H1 (cell line): ENCODE measurements around the gene MEF2A. TPM values are rescaled to one million over a fixed set of nuclear protein-coding genes. Genes with fewer than 3 reads are reported as not detected.
A peak's percentile ranks its signal among the peaks of the same experiment; 100 is the strongest.

Source experiments
- CTCF ChIA-PET: fragments of 300-600 bp; sonication (Branson Sonifier 250); formaldehyde crosslinking; loops from one replicate; lab custom pipeline; 2021; ENCODE audit not compliant: partially characterized antibody; lab: Charles Lee
- POLR2A ChIA-PET: fragments of 300-600 bp; sonication (Branson Sonifier 250); formaldehyde crosslinking; loops from one replicate; lab custom pipeline; 2021; ENCODE audit warnings: inconsistent platforms; ENCODE audit not compliant: partially characterized antibody; lab: Charles Lee
- DNase-seq, 2 experiments: peaks; one replicate each; pipeline versions ENCODE4 v3.0.0 to v3.0.0-alpha.2; 2010 to 2022; ENCODE audit warnings: low spot score in 2 of 2, low read depth in 1 of 2, mixed read lengths in 1 of 2
- FAIRE-seq: peaks from 2 replicates; lab custom pipeline; 2011; peaks lifted over from hg19 to GRCh38; lab: Jason Lieb, UNC
- H2AFZ ChIP-seq: 2 replicates; pipeline ENCODE4 v1.8.1; 2012; ENCODE audit warnings: low read length, inconsistent platforms
- H2AK5ac ChIP-seq: 2 replicates; pipeline ENCODE4 v1.6.1; 2013; ENCODE audit warnings: low read depth, low read length
- H2BK120ac ChIP-seq: replicated peaks from 2 replicates; pipeline ENCODE3; 2013; ENCODE audit warnings: low read depth, low read length, inconsistent platforms
- H2BK12ac ChIP-seq: 2 replicates; pipeline ENCODE4 v1.6.1; 2013; ENCODE audit warnings: low read depth, low read length
- H2BK15ac ChIP-seq: 2 replicates; pipeline ENCODE4 v1.6.1; 2013; ENCODE audit warnings: low read length
- H2BK20ac ChIP-seq: 2 replicates; pipeline ENCODE4 v1.6.1; 2013; ENCODE audit warnings: low read length
- H2BK5ac ChIP-seq: 2 replicates; pipeline ENCODE4 v1.6.1; 2013; ENCODE audit warnings: low read depth, low read length
- H3K14ac ChIP-seq: 2 replicates; pipeline ENCODE4 v1.6.1; 2013; ENCODE audit warnings: inconsistent platforms; ENCODE audit not compliant: insufficient read length
- H3K18ac ChIP-seq: 2 replicates; pipeline ENCODE4 v1.6.1; 2013; ENCODE audit warnings: low read length; ENCODE audit errors: extremely low read depth
- H3K23ac ChIP-seq: 2 replicates; pipeline ENCODE4 v1.6.1; 2013; ENCODE audit warnings: inconsistent platforms; ENCODE audit not compliant: insufficient read length
- H3K23me2 ChIP-seq: 2 replicates; pipeline ENCODE4 v1.6.1; 2013; ENCODE audit warnings: low read depth, low read length
- H3K27ac ChIP-seq: 2 replicates; pipeline ENCODE4 v1.6.1; 2011; ENCODE audit warnings: low read depth, low read length, inconsistent platforms
- H3K27me3 ChIP-seq, 4 experiments: replicated peaks in 1 of 4; 1 replicate in 1 of 4; 2 replicates in 3 of 4; pipeline versions ENCODE4 v1.6.1 to v1.8.1; 2011 to 2013; ENCODE audit warnings: low read length in 3 of 4, mild to moderate bottlenecking in 3 of 4, inconsistent platforms in 2 of 4, mixed read lengths in 2 of 4, moderate library complexity in 1 of 4; ENCODE audit not compliant: control insufficient read depth in 3 of 4, insufficient read depth in 3 of 4; ENCODE audit errors: extremely low read depth in 1 of 4
- H3K36me3 ChIP-seq, 4 experiments: 2 replicates each; pipeline versions ENCODE4 v1.6.1 to v1.8.1; 2011 to 2013; ENCODE audit warnings: mild to moderate bottlenecking in 4 of 4, low read length in 3 of 4, moderate library complexity in 2 of 4, control low read depth in 1 of 4, inconsistent platforms in 1 of 4; ENCODE audit not compliant: insufficient read depth in 4 of 4, control insufficient read depth in 2 of 4
- H3K4ac ChIP-seq: replicated peaks from 2 replicates; pipeline ENCODE3; 2013; ENCODE audit warnings: low read length, low read depth, mixed read lengths, inconsistent platforms; ENCODE audit not compliant: insufficient read length
- H3K4me1 ChIP-seq, 4 experiments: replicated peaks in 1 of 4; 1 replicate in 1 of 4; 2 replicates in 3 of 4; pipeline versions ENCODE4 v1.6.1 to v1.8.1; 2011 to 2013; ENCODE audit warnings: low read length in 3 of 4, inconsistent platforms in 2 of 4, mixed read lengths in 1 of 4; ENCODE audit not compliant: insufficient read depth in 4 of 4, control insufficient read depth in 3 of 4
- H3K4me2 ChIP-seq, 2 experiments: 2 replicates each; pipeline versions ENCODE4 v1.6.1 to v1.8.1; 2011 to 2013; ENCODE audit warnings: low read depth in 2 of 2, low read length in 2 of 2, control low read depth in 1 of 2, inconsistent platforms in 1 of 2, mild to moderate bottlenecking in 1 of 2; ENCODE audit not compliant: insufficient read depth in 1 of 2
- H3K4me3 ChIP-seq, 4 experiments: fragments of 200-600, 300-600 bp in 1 of 4; sonication (generic), shearing (Covaris generic), sonication (Bioruptor Twin) in 1 of 4; 2 replicates each; pipeline versions ENCODE4 v1.5.1 to v1.8.1; 2011 to 2016; ENCODE audit warnings: low read length in 4 of 4, low read depth in 3 of 4, control low read depth in 2 of 4, inconsistent platforms in 2 of 4, mild to moderate bottlenecking in 2 of 4, mixed read lengths in 1 of 4, moderate library complexity in 1 of 4; ENCODE audit not compliant: insufficient read depth in 2 of 4; ENCODE audit errors: extremely low read depth in 1 of 4
- H3K56ac ChIP-seq: replicated peaks from 2 replicates; pipeline ENCODE3; 2013; ENCODE audit warnings: low read depth, mild to moderate bottlenecking, mixed read lengths, low read length, inconsistent platforms; ENCODE audit not compliant: insufficient read length
- H3K79me1 ChIP-seq: 2 replicates; pipeline ENCODE4 v1.6.1; 2013; ENCODE audit warnings: low read depth, low read length, control low read depth
- H3K79me2 ChIP-seq, 2 experiments: 2 replicates each; pipeline versions ENCODE4 v1.6.1 to v1.8.1; 2012 to 2013; ENCODE audit warnings: low read length in 2 of 2, mild to moderate bottlenecking in 2 of 2, inconsistent platforms in 1 of 2; ENCODE audit not compliant: insufficient read depth in 2 of 2, control insufficient read depth in 1 of 2
- H3K9ac ChIP-seq, 4 experiments: replicated peaks in 1 of 4; 1 replicate in 1 of 4; 2 replicates in 3 of 4; pipeline versions ENCODE4 v1.6.1 to v1.8.1; 2011 to 2013; ENCODE audit warnings: low read depth in 3 of 4, low read length in 3 of 4, control low read depth in 2 of 4, mild to moderate bottlenecking in 2 of 4, moderate library complexity in 2 of 4, inconsistent platforms in 1 of 4; ENCODE audit errors: extremely low read depth in 1 of 4
- H3K9me3 ChIP-seq, 2 experiments: 2 replicates each; pipeline versions ENCODE4 v1.6.1 to v1.8.1; 2012 to 2013; ENCODE audit warnings: mild to moderate bottlenecking in 2 of 2, moderate library complexity in 2 of 2, control low read depth in 1 of 2, inconsistent platforms in 1 of 2, low read depth in 1 of 2, low read length in 1 of 2, mixed read lengths in 1 of 2; ENCODE audit not compliant: insufficient read depth in 2 of 2
- H4K20me1 ChIP-seq, 2 experiments: replicated peaks in 1 of 2; 2 replicates each; pipeline versions ENCODE3 to v1.8.1; 2011 to 2013; ENCODE audit warnings: inconsistent platforms in 2 of 2, low read length in 2 of 2, mild to moderate bottlenecking in 1 of 2; ENCODE audit not compliant: insufficient read depth in 2 of 2, control insufficient read depth in 1 of 2
- H4K5ac ChIP-seq: 2 replicates; pipeline ENCODE4 v1.6.1; 2013; ENCODE audit warnings: low read length, low read depth, mixed read lengths, inconsistent platforms; ENCODE audit not compliant: insufficient read length
- H4K8ac ChIP-seq: 2 replicates; pipeline ENCODE4 v1.8.0; 2013; ENCODE audit warnings: mild to moderate bottlenecking, moderate library complexity, low read length, inconsistent platforms; ENCODE audit not compliant: insufficient read depth; ENCODE audit errors: extremely low read depth
- H4K91ac ChIP-seq: replicated peaks from 2 replicates; pipeline ENCODE3; 2013; ENCODE audit warnings: low read length, mixed read lengths, inconsistent platforms; ENCODE audit not compliant: insufficient read length
- ATF3 ChIP-seq: IDR thresholded peaks from 2 replicates; pipeline ENCODE4 v1.6.1; 2011; ENCODE audit warnings: low read depth, mild to moderate bottlenecking, low read length; ENCODE audit not compliant: insufficient read depth
- BCL11A ChIP-seq, 2 experiments: IDR thresholded peaks; one replicate each; pipeline ENCODE4 v1.6.1; 2011; ENCODE audit warnings: low read depth in 2 of 2, low read length in 2 of 2, mild to moderate bottlenecking in 2 of 2
- CHD1 ChIP-seq: IDR thresholded peaks from 2 replicates; pipeline ENCODE4 v1.6.1; 2012; ENCODE audit warnings: low read depth, low read length, improper control_type of control experiment
- WGBS, 2 experiments: shearing (Covaris generic) in 1 of 2; methylation state at CpG; one replicate each; pipeline versions ENCODE4 v1.1.6 to v1.1.7; 2013 to 2015; ENCODE audit warnings: low lambda C conversion rate in 2 of 2, mixed read lengths in 2 of 2, inconsistent platforms in 1 of 2, low coverage in 1 of 2, missing lambda C conversion rate in 1 of 2; ENCODE audit not compliant: insufficient replicate concordance in 2 of 2, insufficient coverage in 1 of 2, insufficient read length in 1 of 2; ENCODE audit errors: extremely low coverage in 1 of 2, missing lambda C conversion rate in 1 of 2; 5-methylcytosine and 5-hydroxymethylcytosine counted together
- polyA plus RNA-seq, 7 experiments: library from polyadenylated mRNA; depleted of rRNA in 3 of 7; stranded (reverse) in 5 of 7; unstranded in 2 of 7; fragments of >200 nt in 5 of 7; fragments of 200-250 nt in 2 of 7; gene quantifications; 1 replicate in 5 of 7; 2 replicates in 1 of 7; 4 replicates in 1 of 7; pipeline versions ENCODE4 v1.2.1 to v1.2.3, GENCODE V29; 2011 to 2013; ENCODE audit warnings: missing spikeins in 2 of 7, mixed read lengths in 2 of 7
- total RNA-seq: library from RNA; stranded (reverse); fragmentation: NEBNext Ultra II Directional; extraction: Animal tissue kit (Norgen Biotek cat#: 25700); gene quantifications from 2 replicates; pipeline ENCODE4 v1.2.1, GENCODE V29; 2021

Gene MEF2A
- total and polyA plus RNA-seq, 2 of the 8 experiments (the other 6 are each of a cell fraction or from before 2014, with no cell fraction given), result 15.6 to 22.5 TPM

- H4K20me1 ChIP-seq, result peaks cover 3 to 7% of the 10 kb centered on the region in 2 experiments
- peaks cover 6 to 71% of the 10 kb centered on the region in 2 experiments; a peak in 3 of 4 replicates for H3K79me2 ChIP-seq
- no peak overlapping the region for H4K91ac ChIP-seq
- H3K27ac ChIP-seq, result no peak overlapping the region
- no peaks in the 10 kb centered on the region for H3K27me3 ChIP-seq
- POLR2A ChIA-PET, result no interaction called here
- H2AK5ac ChIP-seq, result no peak overlapping the region
- no peak overlapping the region for H3K18ac ChIP-seq
- H3K9ac ChIP-seq, result peak overlapping the region in 1 of 4 experiments; percentile 37; a peak in 2 of 7 replicates
- no peak for TF ChIP-seq ATF3
- TF ChIP-seq BCL11A (IDR thresholded peaks at IDR 0.05; ENCODE audit: low read depth in 2 of 2, low read length in 2 of 2), result no peak
- TF ChIP-seq CHD1, result no peak
- no peak overlapping the region for H4K8ac ChIP-seq
- CTCF ChIA-PET, result interaction anchor here (1.2 to 3.2 kb wide), 3 partner anchors 12 to 160 kb away, joined by 3 to 15 read pairs (median 4); no protein-coding TSS in a partner anchor
- no peak overlapping the region for H3K14ac ChIP-seq
- no peak overlapping the region for H3K23ac ChIP-seq
- no peak overlapping the region for H2BK20ac ChIP-seq
- H3K4ac ChIP-seq, result peak overlapping the region; percentile 96
- H3K23me2 ChIP-seq, result peaks cover 10% of the 10 kb centered on the region; the same call in 1 of the 2 replicates
- no peak overlapping the region for H2AFZ ChIP-seq
- H3K36me3 ChIP-seq, result peaks cover 0 to 2% (median 0%) of the 10 kb centered on the region in 4 experiments; a peak in 1 of 8 replicates
- no peak overlapping the region for H3K56ac ChIP-seq
- no peak for DNase-seq
- FAIRE-seq, result no peak
- no peak overlapping the region for H4K5ac ChIP-seq
- no peak overlapping the region; the same call in 1 of the 2 replicates for H2BK5ac ChIP-seq
- H2BK120ac ChIP-seq, result no peak overlapping the region
- H3K4me1 ChIP-seq, result peaks cover 0 to 17% (median 13%) of the 10 kb centered on the region in 4 experiments; a peak in 4 of 7 replicates
- WGBS, 2 experiments, result 27% methylated on average over 9 of the region's 9 CpGs; no CpG with 5 or more reads in 1 of the 2 experiments
- 0 out of 2 replicates have a peak overlapping the region, but pooled peaks have one; percentile 22 for H2BK15ac ChIP-seq
- H3K9me3 ChIP-seq, result no peaks in the 10 kb centered on the region
- H2BK12ac ChIP-seq, result no peak overlapping the region
- H3K4me2 ChIP-seq, result peak overlapping the region; percentile 64 to 73
- H3K4me3 ChIP-seq, result peak overlapping the region in 1 of 4 experiments; percentile 41; a peak in 2 of 8 replicates
- no peaks in the 10 kb centered on the region for H3K79me1 ChIP-seq
Measured at GRCh38 chr15:99568625-99569352, 3.0 kb downstream of the MEF2A start.
